Neural crest cell (in vitro differentiated cells): ENCODE measurements around the gene MYH14. TPM values are rescaled to one million over a fixed set of nuclear protein-coding genes. Genes with fewer than 3 reads are reported as not detected.

ENCODE experiments used
- DNase-seq: peaks from one replicate; pipeline ENCODE4 v3.0.0; 2021; ENCODE audit warnings: low read depth, mixed read lengths, low spot score
- H3K27ac Mint-ChIP-seq: one replicate; pipeline ENCODE4 v1.8.0; 2021; ENCODE audit warnings: mild to moderate bottlenecking, mixed read lengths; ENCODE audit not compliant: unreplicated experiment
- H3K27me3 Mint-ChIP-seq: 2 replicates; pipeline ENCODE4 v1.8.0; 2021; ENCODE audit warnings: low read depth, mild to moderate bottlenecking, mixed read lengths
- H3K36me3 Mint-ChIP-seq: 2 replicates; pipeline ENCODE4 v1.8.0; 2021; ENCODE audit warnings: low read depth, mild to moderate bottlenecking, mixed read lengths
- H3K4me1 Mint-ChIP-seq: 2 replicates; pipeline ENCODE4 v1.8.0; 2021; ENCODE audit warnings: mixed read lengths
- H3K4me3 Mint-ChIP-seq: one replicate; pipeline ENCODE4 v1.8.0; 2021; ENCODE audit warnings: mild to moderate bottlenecking, mixed read lengths
- H3K9me3 Mint-ChIP-seq: 2 replicates; pipeline ENCODE4 v1.8.0; 2021; ENCODE audit warnings: mixed read lengths
- CTCF ChIP-seq: fragments of 200-600 bp; sonication (generic); conservative IDR thresholded peaks from 2 replicates; pipeline ENCODE4 v1.5.0; 2021; ENCODE audit warnings: antibody characterized with exemption, mild to moderate bottlenecking
- long read RNA-seq: library from polyadenylated mRNA; unstranded; transcript quantifications from one replicate; pipeline ENCODE4 v2.0.0, GENCODE V29; 2020
- total RNA-seq: library from RNA; stranded (reverse); gene quantifications from 2 replicates; pipeline ENCODE4 v1.2.1, GENCODE V29; 2021

MYH14 gene
- 4.0 and 4.7 TPM in 2 replicates for total RNA-seq
- long read RNA-seq: 0 reads

- Mint-ChIP-seq H3K4me1 (peaks cover 15% of the 10 kb centered on the region), H3K4me3 (peak within 1 kb of the TSS; percentile 75), H3K27me3 (peaks cover 58% of the 10 kb centered on the region), H3K27ac (no peak within 1 kb of the TSS), H3K9me3 (no peaks in the 10 kb centered on the region), H3K36me3 (no peaks in the 10 kb centered on the region)
- TF ChIP-seq CTCF: no peak
- peak; percentile 88 for DNase-seq
Measured at GRCh38 chr19:50203281-50204080, at the start of gene MYH14. MYH14 (plus strand) TSS chr19:50203622; CDS start chr19:50210366, 6,744 bp downstream.

- Mint-ChIP-seq H3K27me3 (peaks cover 57% of the 10 kb centered on the region), H3K9me3 (no peaks in the 10 kb centered on the region), H3K27ac (no peak overlapping the region), H3K36me3 (no peaks in the 10 kb centered on the region), H3K4me3 (no peak overlapping the region), H3K4me1 (no peaks in the 10 kb centered on the region)
- no peak for TF ChIP-seq CTCF
- DNase-seq: no peak
Measured at GRCh38 chr19:50154529-50154928, 48.9 kb upstream of the MYH14 start.

- DNase-seq: no peak
- Mint-ChIP-seq H3K36me3 (no peaks in the 10 kb centered on the region), H3K4me3 (no peak overlapping the region), H3K9me3 (no peaks in the 10 kb centered on the region), H3K27me3 (peaks cover 50% of the 10 kb centered on the region), H3K4me1 (no peaks in the 10 kb centered on the region), H3K27ac (no peak overlapping the region)
- peak; percentile 41 for TF ChIP-seq CTCF
Measured at GRCh38 chr19:50155520-50156109, 47.8 kb upstream of the MYH14 start.

- no peaks in the 10 kb centered on the region for H3K9me3 Mint-ChIP-seq
- peaks cover 41% of the 10 kb centered on the region for H3K27me3 Mint-ChIP-seq
- TF ChIP-seq CTCF: no peak
- no peak overlapping the region for H3K27ac Mint-ChIP-seq
- no peak for DNase-seq
- H3K4me1 Mint-ChIP-seq: no peaks in the 10 kb centered on the region
- no peak overlapping the region for H3K4me3 Mint-ChIP-seq
- H3K36me3 Mint-ChIP-seq: no peaks in the 10 kb centered on the region
Measured at GRCh38 chr19:50158577-50158976, 44.8 kb upstream of the MYH14 start.

GRCh38 chr19:50159078-50159477 lies 44.3 kb upstream of the MYH14 start:
- no peak overlapping the region for H3K27ac Mint-ChIP-seq
- H3K9me3 Mint-ChIP-seq: no peaks in the 10 kb centered on the region
- peaks cover 37% of the 10 kb centered on the region for H3K27me3 Mint-ChIP-seq
- no peak for TF ChIP-seq CTCF
- no peak for DNase-seq
- no peaks in the 10 kb centered on the region for H3K4me1 Mint-ChIP-seq
- H3K4me3 Mint-ChIP-seq: no peak overlapping the region
- H3K36me3 Mint-ChIP-seq: no peaks in the 10 kb centered on the region
